A549 treated with CpdA at 1 μM for 4 hours (cell line): ENCODE data around the gene NOTUM. TPM values are rescaled to one million over a fixed set of nuclear protein-coding genes. Genes with fewer than 3 reads are reported as not detected.

Experiments used
- total RNA-seq: library from RNA; stranded (reverse); fragments of 200-300 nt; extraction: Qiagen RNA extraction; gene quantifications from 5 replicates; pipeline ENCODE4 v1.2.3, GENCODE V29; 2022; ENCODE audit warnings: low read depth

The NOTUM gene
- 0.23 to 0.60 TPM (median 0.38 TPM) in 5 replicates for total RNA-seq

GRCh38 chr17:81961087-81961511, at the start of gene NOTUM:
Gene NOTUM (minus strand): TSS chr17:81961187. CDS start chr17:81960909, 278 bp downstream.

GRCh38 chr17:81977211-81977808, 16.3 kb upstream of the NOTUM start, which contains the start of gene ASPSCR1:
Gene ASPSCR1 (plus strand): TSS chr17:81977629. CDS start chr17:81977647, 18 bp downstream.

GRCh38 chr17:81947189-81947588, 13.8 kb downstream of the NOTUM start, which contains the start of gene MYADML2:
Gene MYADML2 (minus strand): TSS chr17:81947233. CDS start chr17:81941741, 5,492 bp downstream.

GRCh38 chr17:81927653-81928543, 33.1 kb downstream of the NOTUM start, which contains the start of gene MAFG:
Gene MAFG (minus strand): TSS chr17:81927735. CDS start chr17:81923185, 4,550 bp downstream.

GRCh38 chr17:81917565-81918332, 43.2 kb downstream of the NOTUM start, which contains the start of gene SIRT7:
Gene SIRT7 (minus strand): TSS chr17:81918176. CDS start chr17:81918131, 45 bp downstream.

GRCh38 chr17:81911277-81911961, 49.6 kb downstream of the NOTUM start, which contains the start of gene PCYT2:
Gene PCYT2 (minus strand): TSS chr17:81911399. CDS start chr17:81911355, 44 bp downstream.

Other genes starting within 250 kb of the NOTUM start
- gene SLC25A10, start 248.9 kb downstream of the NOTUM start, total RNA-seq, result 29.1 to 45.9 TPM (median 40.7 TPM) in 5 replicates
- gene GCGR, start 157.0 kb downstream of the NOTUM start, total RNA-seq, result 0.22 to 0.65 TPM (median 0.28 TPM) in 5 replicates
- 78.9 to 105 TPM (median 92.0 TPM) in 5 replicates for gene MCRIP1, start 127.9 kb downstream of the NOTUM start, total RNA-seq
- gene PPP1R27, start 126.1 kb downstream of the NOTUM start, total RNA-seq, result 0.18 to 0.40 TPM in 2 of 5 replicates, not detected in the others
- gene P4HB, start 100.7 kb downstream of the NOTUM start, total RNA-seq, result 726 to 785 TPM (median 751 TPM) in 5 replicates
- 578 to 637 TPM (median 592 TPM) in 5 replicates for gene ARHGDIA, start 89.8 kb downstream of the NOTUM start, total RNA-seq
- 166 to 254 TPM (median 246 TPM) in 5 replicates for gene ALYREF, start 69.6 kb downstream of the NOTUM start, total RNA-seq
- gene ANAPC11, start 69.5 kb downstream of the NOTUM start, total RNA-seq, result 192 to 295 TPM (median 277 TPM) in 5 replicates
- gene NPB, start 58.9 kb downstream of the NOTUM start, total RNA-seq, result 0.16 to 1.0 TPM (median 0.59 TPM) in 5 replicates
- 13.1 to 16.7 TPM (median 15.8 TPM) in 5 replicates for gene PCYT2, start 49.8 kb downstream of the NOTUM start, total RNA-seq
- 29.4 to 47.5 TPM (median 40.8 TPM) in 5 replicates for gene SIRT7, start 43.0 kb downstream of the NOTUM start, total RNA-seq
- gene MAFG, start 33.5 kb downstream of the NOTUM start, total RNA-seq, result 36.7 to 45.6 TPM (median 42.2 TPM) in 5 replicates
- 61.0 to 98.3 TPM (median 90.0 TPM) in 5 replicates for gene PYCR1, start 23.9 kb downstream of the NOTUM start, total RNA-seq
- not detected in 5 replicates for gene MYADML2, start 14.0 kb downstream of the NOTUM start, total RNA-seq
- 20.0 to 33.0 TPM (median 28.1 TPM) in 5 replicates for gene ASPSCR1, start 16.4 kb upstream of the NOTUM start, total RNA-seq
- gene CENPX, start 61.7 kb upstream of the NOTUM start, total RNA-seq, result 147 to 209 TPM (median 190 TPM) in 5 replicates
- gene LRRC45, start 62.1 kb upstream of the NOTUM start, total RNA-seq, result 11.4 to 18.8 TPM (median 14.2 TPM) in 5 replicates
- gene RAC3, start 70.5 kb upstream of the NOTUM start, total RNA-seq, result 21.3 to 39.5 TPM (median 32.6 TPM) in 5 replicates
- 63.3 to 105 TPM (median 96.2 TPM) in 5 replicates for gene DCXR, start 76.5 kb upstream of the NOTUM start, total RNA-seq
- 14.4 to 26.4 TPM (median 23.6 TPM) in 5 replicates for gene RFNG, start 90.6 kb upstream of the NOTUM start, total RNA-seq
- gene GPS1, start 90.7 kb upstream of the NOTUM start, total RNA-seq, result 101 to 142 TPM (median 137 TPM) in 5 replicates
- gene DUS1L, start 104.6 kb upstream of the NOTUM start, total RNA-seq, result 75.9 to 140 TPM (median 133 TPM) in 5 replicates
- 103 to 146 TPM (median 139 TPM) in 5 replicates for gene FASN, start 137.0 kb upstream of the NOTUM start, total RNA-seq